Neutrophil (primary cell): ENCODE measurements around the gene APBA3.

Source experiments
- H3K27ac ChIP-seq: fragments of 200-600 bp; sonication (generic); 2 replicates; pipeline ENCODE4 v1.5.1; 2016; ENCODE audit warnings: mild to moderate bottlenecking, moderate library complexity
- H3K27me3 ChIP-seq: fragments of 200-600 bp; sonication (generic); 2 replicates; pipeline ENCODE4 v1.6.0; 2016; ENCODE audit warnings: mild to moderate bottlenecking
- H3K36me3 ChIP-seq: fragments of 200-600 bp; sonication (generic); 2 replicates; pipeline ENCODE4 v1.5.1; 2017
- H3K4me1 ChIP-seq, 2 experiments: fragments of 200-600 bp in 1 of 2; sonication (generic) in 1 of 2; 1 replicate in 1 of 2; 2 replicates in 1 of 2; pipeline versions ENCODE4 v1.5.1 to v1.6.1; 2013 to 2016; ENCODE audit warnings: low read depth in 1 of 2, low read length in 1 of 2, mild to moderate bottlenecking in 1 of 2, moderate library complexity in 1 of 2; ENCODE audit not compliant: control insufficient read depth in 1 of 2, insufficient read depth in 1 of 2
- H3K4me3 ChIP-seq, 2 experiments: fragments of 200-600 bp in 1 of 2; sonication (generic) in 1 of 2; 1 replicate in 1 of 2; 2 replicates in 1 of 2; pipeline ENCODE4 v1.5.1; 2013 to 2016; ENCODE audit warnings: low read depth in 1 of 2, low read length in 1 of 2, mild to moderate bottlenecking in 1 of 2, moderate library complexity in 1 of 2
- H3K9me3 ChIP-seq: fragments of 200-600 bp; sonication (generic); 2 replicates; pipeline ENCODE4 v1.5.1; 2016
- TF ChIP-seq, protein P1 (sequence below): fragments of 200-600 bp; sonication (generic); IDR thresholded peaks from 2 replicates; pipeline ENCODE4 v1.5.1; 2016; ENCODE audit warnings: antibody characterized with exemption

The APBA3 gene

DNA sequence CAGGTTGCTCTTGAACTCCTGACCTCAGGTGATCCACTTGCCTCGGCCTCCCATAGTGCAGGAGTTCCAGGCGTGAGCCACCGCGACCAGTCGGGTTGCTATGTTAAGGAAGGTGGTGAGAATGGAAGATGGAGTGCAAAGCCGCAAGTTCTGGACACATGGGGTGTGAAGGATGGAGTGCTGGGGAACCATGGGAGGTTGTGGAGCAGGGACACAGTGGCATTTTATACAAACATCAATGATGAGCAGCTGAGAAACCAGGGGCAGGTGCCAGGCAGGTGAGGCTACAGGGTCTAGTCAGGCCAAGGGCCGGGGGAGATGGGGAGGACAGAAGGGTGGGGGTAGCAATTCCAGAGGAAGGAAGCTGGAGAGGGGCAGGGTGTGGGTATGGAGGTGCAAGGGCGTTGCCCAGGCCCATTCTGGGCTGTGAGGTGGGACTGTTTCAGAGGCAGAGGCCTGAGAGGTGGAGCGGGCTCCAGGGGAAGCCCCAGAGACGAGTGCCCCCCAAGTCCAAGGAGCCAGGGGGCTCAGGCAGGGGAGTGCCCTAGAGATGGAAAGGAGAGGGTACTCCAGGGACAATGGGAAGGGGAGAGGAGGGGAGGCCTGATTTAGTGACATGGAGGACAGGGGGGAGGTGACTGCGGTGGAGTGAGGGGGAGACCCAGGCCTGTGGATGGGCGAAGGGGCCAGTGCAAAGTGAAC, 12.5 kb upstream of the APBA3 start:
- H3K27me3 ChIP-seq = no peaks in the 10 kb centered on the region
- peaks cover 10% of the 10 kb centered on the region for H3K36me3 ChIP-seq
- no peaks in the 10 kb centered on the region for H3K4me1 ChIP-seq
- H3K9me3 ChIP-seq = no peaks in the 10 kb centered on the region
- no peak overlapping the region for H3K4me3 ChIP-seq
- TF ChIP-seq, protein P1, sequence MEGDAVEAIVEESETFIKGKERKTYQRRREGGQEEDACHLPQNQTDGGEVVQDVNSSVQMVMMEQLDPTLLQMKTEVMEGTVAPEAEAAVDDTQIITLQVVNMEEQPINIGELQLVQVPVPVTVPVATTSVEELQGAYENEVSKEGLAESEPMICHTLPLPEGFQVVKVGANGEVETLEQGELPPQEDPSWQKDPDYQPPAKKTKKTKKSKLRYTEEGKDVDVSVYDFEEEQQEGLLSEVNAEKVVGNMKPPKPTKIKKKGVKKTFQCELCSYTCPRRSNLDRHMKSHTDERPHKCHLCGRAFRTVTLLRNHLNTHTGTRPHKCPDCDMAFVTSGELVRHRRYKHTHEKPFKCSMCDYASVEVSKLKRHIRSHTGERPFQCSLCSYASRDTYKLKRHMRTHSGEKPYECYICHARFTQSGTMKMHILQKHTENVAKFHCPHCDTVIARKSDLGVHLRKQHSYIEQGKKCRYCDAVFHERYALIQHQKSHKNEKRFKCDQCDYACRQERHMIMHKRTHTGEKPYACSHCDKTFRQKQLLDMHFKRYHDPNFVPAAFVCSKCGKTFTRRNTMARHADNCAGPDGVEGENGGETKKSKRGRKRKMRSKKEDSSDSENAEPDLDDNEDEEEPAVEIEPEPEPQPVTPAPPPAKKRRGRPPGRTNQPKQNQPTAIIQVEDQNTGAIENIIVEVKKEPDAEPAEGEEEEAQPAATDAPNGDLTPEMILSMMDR = no peak
- H3K27ac ChIP-seq = no peak overlapping the region

DNA sequence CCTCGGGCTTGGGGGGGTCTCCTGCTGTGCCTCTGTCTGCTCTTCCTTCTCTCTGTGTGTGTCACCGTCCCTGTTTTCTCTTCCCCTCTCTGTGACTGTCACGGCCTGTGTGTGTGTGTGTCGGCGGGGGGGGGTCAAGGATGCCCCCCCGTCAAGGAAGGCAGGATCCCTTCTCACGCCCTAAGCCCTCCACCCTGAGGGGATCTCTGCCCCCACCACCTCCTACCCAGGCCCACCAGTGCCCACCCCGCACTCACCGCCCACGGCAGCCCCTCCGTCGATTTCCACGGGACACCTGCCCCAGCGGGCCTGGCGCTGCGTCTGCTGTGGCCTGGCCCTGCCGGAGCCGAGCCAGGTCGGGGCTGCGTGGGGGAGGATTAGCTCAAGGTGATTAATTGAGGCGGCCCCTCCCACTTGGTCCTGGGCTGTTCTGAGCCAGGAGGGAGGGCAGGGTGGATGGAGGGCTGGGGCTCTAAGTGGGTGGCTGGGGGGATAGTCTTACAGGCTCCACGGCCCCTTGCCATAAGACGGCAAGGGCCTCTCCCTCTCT, 10.5 kb upstream of the APBA3 start, which contains the start of gene RAX2:
Gene RAX2 (minus strand): TSS at position 323 of the 550 bp plus-strand sequence. CDS start 486 bp downstream, outside the sequence.
- Histone ChIP-seq H3K9me3 (no peaks in the 10 kb centered on the region), H3K27me3 (no peaks in the 10 kb centered on the region), H3K4me1 (no peaks in the 10 kb centered on the region), H3K4me3 (no peak within 1 kb of the TSS), H3K36me3 (peaks cover 24% of the 10 kb centered on the region), H3K27ac (no peak within 1 kb of the TSS)
- TF ChIP-seq, protein P1 = no peak

DNA sequence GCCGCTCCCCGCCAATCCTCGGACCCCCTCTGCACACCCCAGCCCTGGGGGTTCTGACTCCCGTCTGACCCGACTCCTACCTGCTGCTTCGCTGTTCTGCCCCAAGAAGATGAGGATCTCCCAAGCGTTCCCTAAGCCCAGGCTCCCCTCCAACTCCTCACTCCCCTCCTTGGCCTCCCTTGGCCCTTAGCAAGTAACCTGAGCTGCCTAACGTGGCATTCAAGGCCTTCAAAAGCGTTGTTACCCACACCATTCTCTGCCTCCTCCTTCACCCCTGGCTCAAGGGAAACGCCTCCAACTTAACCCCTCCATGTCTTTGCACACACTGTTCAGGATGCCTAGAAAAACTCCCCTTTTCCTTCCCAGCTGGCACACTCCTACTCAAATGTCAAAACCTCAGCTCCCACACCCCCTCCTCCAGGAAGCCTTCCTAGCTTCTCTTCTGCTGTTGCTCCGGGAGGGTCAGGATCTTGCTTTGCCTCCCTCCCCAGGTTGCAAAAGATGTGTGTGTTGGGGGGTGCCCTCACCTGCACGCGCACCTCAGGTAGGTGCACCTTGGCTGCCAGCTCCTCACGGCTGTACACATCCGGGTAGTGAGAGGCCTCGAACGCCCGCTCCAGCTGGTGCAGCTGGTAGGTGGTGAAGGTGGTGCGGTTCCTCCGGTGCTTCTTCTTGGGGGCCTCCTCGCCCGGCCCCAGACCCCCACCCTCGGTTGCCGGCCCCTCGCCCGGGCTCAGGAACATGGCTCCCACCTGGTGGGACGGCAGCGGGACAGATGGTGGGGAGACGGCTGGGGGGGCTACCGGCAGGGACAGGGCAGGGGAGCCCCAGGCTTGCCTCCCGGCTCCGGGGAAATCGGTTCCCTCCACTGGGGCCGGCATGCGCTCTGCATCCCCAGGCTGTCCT, 9.8 kb upstream of the APBA3 start:
- H3K27me3 ChIP-seq = no peaks in the 10 kb centered on the region
- H3K27ac ChIP-seq = no peak overlapping the region
- peaks cover 5 to 6% of the 10 kb centered on the region in 2 experiments for H3K4me1 ChIP-seq
- TF ChIP-seq, protein P1 = no peak
- no peaks in the 10 kb centered on the region for H3K9me3 ChIP-seq
- H3K36me3 ChIP-seq = peaks cover 25% of the 10 kb centered on the region
- H3K4me3 ChIP-seq = no peak overlapping the region

DNA sequence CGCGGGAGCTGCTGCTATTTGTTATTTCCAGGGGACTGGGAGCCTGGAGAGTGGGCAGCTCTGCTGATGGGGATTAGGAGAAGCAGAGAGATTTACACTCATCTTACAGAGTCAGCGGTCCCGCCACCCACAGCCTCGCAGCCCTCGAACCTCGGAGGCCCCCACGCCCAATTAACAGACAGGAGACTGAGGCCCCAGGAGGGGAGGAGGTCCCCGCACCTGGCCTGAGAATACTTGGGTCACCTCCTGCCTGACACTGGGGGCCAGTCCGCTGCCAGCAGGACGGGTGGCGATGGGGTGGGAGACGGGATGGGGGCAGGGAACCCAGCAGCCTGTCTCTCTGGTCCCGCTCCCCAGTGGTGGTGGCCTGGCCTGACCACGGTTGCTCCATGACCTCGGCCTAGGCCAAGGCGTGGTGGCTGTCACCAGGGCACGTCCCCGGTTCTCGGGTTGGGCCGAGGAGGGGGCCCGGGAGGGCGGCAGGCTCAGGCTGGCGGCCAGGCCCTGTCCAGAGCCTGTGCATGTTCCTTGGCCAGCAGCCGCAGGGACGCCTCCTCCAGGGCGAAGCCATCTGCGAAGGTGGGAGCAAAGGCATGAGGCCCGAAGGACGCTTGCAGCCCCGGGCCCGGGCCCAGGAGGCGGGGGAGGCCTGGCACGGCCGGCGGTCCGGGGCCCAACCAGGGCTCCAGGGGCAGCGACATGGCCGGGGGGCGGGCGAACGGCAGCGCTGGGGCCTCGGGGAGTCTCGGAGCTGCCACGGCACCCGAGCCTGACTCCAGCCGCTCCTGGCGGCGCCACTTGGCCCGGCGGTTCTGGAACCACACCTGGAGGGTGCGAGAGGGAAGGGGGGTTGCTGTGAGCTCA, 8.9 kb upstream of the APBA3 start:
- Histone ChIP-seq H3K4me3 (no peak overlapping the region), H3K27me3 (no peaks in the 10 kb centered on the region), H3K4me1 (peaks cover 6 to 8% of the 10 kb centered on the region in 2 experiments), H3K9me3 (no peaks in the 10 kb centered on the region), H3K36me3 (peaks cover 25% of the 10 kb centered on the region), H3K27ac (no peak overlapping the region)
- TF ChIP-seq, protein P1 = no peak

DNA sequence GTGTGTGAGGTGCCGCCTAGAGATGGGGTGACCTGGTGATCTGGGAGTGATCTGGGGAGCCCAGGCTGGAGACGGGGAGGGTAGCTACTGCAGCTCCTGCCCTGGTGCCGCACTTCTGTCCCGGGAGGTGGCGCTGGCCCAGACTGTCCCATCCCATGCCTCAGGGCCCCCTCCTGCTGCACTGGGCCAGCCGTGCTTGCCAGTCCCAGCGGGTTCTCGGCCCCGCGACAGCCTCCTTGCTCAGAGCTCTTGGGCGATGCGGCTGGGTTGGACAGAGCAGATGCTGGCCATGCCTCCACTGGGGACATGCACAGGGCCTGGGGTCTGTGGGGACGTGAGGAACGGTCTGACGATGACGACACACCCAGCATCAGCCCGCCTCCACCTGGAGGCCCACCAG, 8.0 kb upstream of the APBA3 start:
- Histone ChIP-seq H3K4me1 (peaks cover 6 to 8% of the 10 kb centered on the region in 2 experiments), H3K9me3 (no peaks in the 10 kb centered on the region), H3K27ac (no peak overlapping the region), H3K27me3 (no peaks in the 10 kb centered on the region), H3K36me3 (peaks cover 25% of the 10 kb centered on the region), H3K4me3 (no peak overlapping the region)
- TF ChIP-seq, protein P1 = no peak
